Thoracic aorta (tissue), 2 donors: ENCODE results near the gene AGPAT3. TPM values are rescaled to one million over a fixed set of nuclear protein-coding genes. Genes with fewer than 3 reads are reported as not detected.

Source experiments
- ATAC-seq: fragments of 150-250 bp; one replicate; pipeline ENCODE4 v1.8.0; 2017; ENCODE audit warnings: low read depth; ENCODE audit not compliant: insufficient number of reproducible peaks, low FRiP score
- DNase-seq: peaks from one replicate; pipeline ENCODE4 v3.0.0-alpha.2; 2020; ENCODE audit warnings: low spot score
- H3K27ac ChIP-seq, 2 donors: fragments of 200-600 bp; sonication (generic); 1 replicate in 1 of 2; 2 replicates in 1 of 2; pipeline ENCODE4 v1.5.1; 2016; ENCODE audit warnings: mild to moderate bottlenecking in 2 of 2, moderate library complexity in 2 of 2
- H3K27me3 ChIP-seq: fragments of 200-600 bp; sonication (generic); replicated peaks from 2 replicates; pipeline ENCODE4 v1.6.0; 2016; ENCODE audit warnings: mild to moderate bottlenecking; ENCODE audit not compliant: insufficient read depth
- H3K36me3 ChIP-seq: fragments of 200-600 bp; sonication (generic); one replicate; pipeline ENCODE4 v1.5.1; 2016
- H3K4me1 ChIP-seq, 2 donors: fragments of 200-600 bp; sonication (generic); 1 replicate in 1 of 2; 2 replicates in 1 of 2; pipeline versions ENCODE4 v1.5.1 to v1.6.0; 2016; ENCODE audit warnings: low read depth in 2 of 2, mild to moderate bottlenecking in 1 of 2; ENCODE audit not compliant: control insufficient read depth in 1 of 2
- H3K4me3 ChIP-seq: fragments of 200-600 bp; sonication (generic); 2 replicates; pipeline ENCODE4 v1.5.1; 2016; ENCODE audit warnings: mild to moderate bottlenecking
- H3K9me3 ChIP-seq: fragments of 200-600 bp; sonication (generic); 2 replicates; pipeline ENCODE4 v1.5.1; 2016
- CTCF ChIP-seq: fragments of 200-600 bp; sonication (generic); IDR thresholded peaks from one replicate; pipeline ENCODE4 v1.5.1; 2019; ENCODE audit warnings: antibody characterized with exemption
- total RNA-seq, 2 donors: library from RNA; depleted of rRNA; stranded (reverse); fragments of >200 nt; gene quantifications; one replicate each; pipeline versions ENCODE4 v1.1.0 to v1.2.3, GENCODE V29; 2016

Gene AGPAT3
- total RNA-seq, 2 donors from 2014 or later: 32.8 to 37.9 TPM

GRCh38 chr21:43997766-43998742 lies 133.0 kb downstream of the AGPAT3 start:
- no peak for TF ChIP-seq CTCF
- ATAC-seq (no peak), DNase-seq (no peak)
- H3K9me3 ChIP-seq: no peaks in the 10 kb centered on the region
- no peaks in the 10 kb centered on the region for H3K36me3 ChIP-seq
- H3K4me1 ChIP-seq: no peaks in the 10 kb centered on the region
- no peaks in the 10 kb centered on the region for H3K27me3 ChIP-seq
- H3K27ac ChIP-seq: no peak overlapping the region
- H3K4me3 ChIP-seq: no peak overlapping the region

GRCh38 chr21:44000360-44000759 lies 135.3 kb downstream of the AGPAT3 start:
- Histone ChIP-seq H3K27me3 (no peaks in the 10 kb centered on the region), H3K4me1 (peaks cover 0 to under 1% of the 10 kb centered on the region in 2 donors), H3K27ac (no peak overlapping the region), H3K9me3 (no peaks in the 10 kb centered on the region), H3K36me3 (no peaks in the 10 kb centered on the region), H3K4me3 (no peak overlapping the region)
- ATAC-seq: no peak
- no peak for DNase-seq
- TF ChIP-seq CTCF: no peak

DNA sequence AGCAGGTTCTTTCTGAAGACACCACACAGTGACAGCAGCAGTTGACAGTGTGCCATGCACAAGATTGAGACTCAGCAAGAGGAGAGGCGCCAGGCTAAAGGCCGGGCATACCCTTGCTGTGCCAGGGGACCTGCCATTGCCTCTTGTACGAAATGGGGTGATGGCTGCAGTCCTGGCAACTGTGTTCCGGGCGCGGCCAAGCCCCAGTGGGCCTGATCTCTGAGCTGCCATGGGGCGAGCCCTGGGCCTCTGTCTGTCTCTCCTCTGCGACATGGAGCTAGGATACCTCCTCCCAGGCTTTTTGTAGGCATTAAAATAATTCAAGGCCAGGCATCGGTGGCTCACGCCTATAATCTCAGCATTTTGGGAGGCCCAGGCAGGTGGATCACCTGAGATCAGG lies 137.5 kb downstream of the AGPAT3 start:
- no peak for DNase-seq
- no peaks in the 10 kb centered on the region for H3K9me3 ChIP-seq
- no peak for ATAC-seq

DNA sequence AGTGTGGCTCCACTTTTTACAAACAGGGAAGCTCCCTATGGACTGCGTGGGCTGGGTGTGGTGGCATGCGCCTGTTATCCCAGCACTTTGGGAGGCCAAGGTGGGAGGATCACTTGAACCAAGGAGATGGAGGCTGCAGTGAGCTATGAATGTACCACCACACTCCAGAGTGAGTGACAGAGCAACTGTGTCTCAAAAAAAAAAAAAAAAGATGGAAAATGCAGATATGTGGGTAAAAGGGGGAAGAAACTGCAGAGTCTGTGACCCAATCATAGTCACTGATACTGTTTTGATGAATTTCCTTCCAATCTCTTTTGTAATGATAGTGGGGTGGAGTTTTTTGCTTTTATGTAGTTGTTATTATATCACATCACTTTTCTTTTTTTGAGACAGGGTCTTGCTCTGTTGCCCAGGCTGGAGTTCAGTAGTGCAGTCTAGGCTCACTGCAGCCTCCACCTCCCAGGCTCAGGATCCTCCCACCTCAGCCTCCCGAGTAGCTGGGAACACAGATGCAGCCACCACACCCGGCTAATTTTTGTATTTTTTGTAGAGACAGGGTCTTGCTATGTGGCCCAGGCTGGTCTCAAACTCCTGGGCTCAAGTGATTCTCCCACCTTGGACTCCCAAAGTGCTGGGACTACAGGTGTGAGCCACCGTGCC lies 138.4 kb downstream of the AGPAT3 start:
- Histone ChIP-seq H3K27ac (no peak overlapping the region), H3K4me1 (peaks cover 4 to 10% of the 10 kb centered on the region in 2 donors), H3K9me3 (no peaks in the 10 kb centered on the region), H3K27me3 (no peaks in the 10 kb centered on the region), H3K4me3 (no peak overlapping the region), H3K36me3 (no peaks in the 10 kb centered on the region)
- DNase-seq (no peak), ATAC-seq (no peak)
- no peak for TF ChIP-seq CTCF

More for the DNA sequence above, 137.5 kb downstream of the AGPAT3 start:
- Histone ChIP-seq H3K36me3 (no peaks in the 10 kb centered on the region), H3K27me3 (no peaks in the 10 kb centered on the region), H3K4me3 (no peak overlapping the region), H3K27ac (no peak overlapping the region), H3K4me1 (peaks cover 4 to 10% of the 10 kb centered on the region in 2 donors)
- no peak for TF ChIP-seq CTCF

DNA sequence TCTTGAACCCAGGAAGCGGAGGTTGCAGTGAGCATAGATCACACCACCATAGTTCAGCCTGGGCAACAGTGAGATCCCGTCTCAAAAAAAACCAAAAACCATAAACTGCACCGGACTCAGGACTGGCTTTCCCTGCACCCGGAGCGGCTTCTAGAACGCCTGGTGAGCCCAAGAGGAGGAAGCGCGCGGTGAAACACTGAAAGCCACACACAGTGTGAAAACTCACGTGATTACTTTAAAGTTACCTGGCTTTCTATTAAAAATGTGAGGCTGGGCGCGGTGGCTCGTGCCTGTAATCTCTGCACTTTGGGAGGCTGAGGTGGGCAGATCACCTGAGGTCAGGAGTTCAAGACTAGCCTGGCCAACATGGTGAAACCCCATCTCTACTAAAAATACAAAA lies 140.0 kb downstream of the AGPAT3 start:
- Histone ChIP-seq H3K4me1 (peaks cover 4 to 10% of the 10 kb centered on the region in 2 donors), H3K27ac (no peak overlapping the region), H3K36me3 (no peaks in the 10 kb centered on the region), H3K9me3 (no peaks in the 10 kb centered on the region), H3K27me3 (no peaks in the 10 kb centered on the region), H3K4me3 (no peak overlapping the region)
- ATAC-seq (no peak), DNase-seq (no peak)
- TF ChIP-seq CTCF: no peak
